Activated T-cell treated with anti-CD3 and anti-CD28 coated beads, Interleukin-2, amount 50 U/mL, for 24 hours (primary cell): ENCODE data around the gene C10orf90.
A peak's percentile ranks its signal among the peaks of the same experiment; 100 is the strongest.
"Not testable (repeated sequence)": the region's sequence is repeated elsewhere in the genome, so short reads cannot be mapped to it uniquely, and the experiment has no call there.

ENCODE experiments used
- DNase-seq: peaks from one replicate; pipeline ENCODE4 v3.0.0-alpha.2; 2020
- H3K27ac Mint-ChIP-seq: 2 replicates; pipeline ENCODE4 v1.8.0; 2020; ENCODE audit warnings: mild to moderate bottlenecking, mixed read lengths
- H3K27me3 Mint-ChIP-seq: 2 replicates; pipeline ENCODE4 v1.8.0; 2020; ENCODE audit warnings: mixed read lengths
- H3K36me3 Mint-ChIP-seq: 2 replicates; pipeline ENCODE4 v1.8.0; 2020; ENCODE audit warnings: low read depth, mixed read lengths
- H3K4me1 Mint-ChIP-seq: 2 replicates; pipeline ENCODE4 v1.8.0; 2020; ENCODE audit warnings: low read depth, mixed read lengths
- H3K4me3 Mint-ChIP-seq: 2 replicates; pipeline ENCODE4 v1.8.0; 2020; ENCODE audit warnings: mild to moderate bottlenecking, moderate library complexity, mixed read lengths
- H3K9me3 Mint-ChIP-seq: 2 replicates; pipeline ENCODE4 v1.8.0; 2020; ENCODE audit warnings: mixed read lengths

The C10orf90 gene

GRCh38 chr10:126387041-126387921 lies 283.2 kb downstream of the C10orf90 start:
- H3K27ac Mint-ChIP-seq: no peak overlapping the region
- peaks cover 5% of the 10 kb centered on the region for H3K9me3 Mint-ChIP-seq

GRCh38 chr10:126384269-126384873 lies 286.1 kb downstream of the C10orf90 start:
- Mint-ChIP-seq H3K27ac (no peak overlapping the region), H3K4me3 (no peak overlapping the region), H3K27me3 (peaks cover 41% of the 10 kb centered on the region), H3K36me3 (no peaks in the 10 kb centered on the region), H3K4me1 (peaks cover 8% of the 10 kb centered on the region), H3K9me3 (peaks cover 3% of the 10 kb centered on the region)
- DNase-seq: no peak

More at GRCh38 chr10:126387041-126387921, 283.2 kb downstream of the C10orf90 start:
- H3K4me1 Mint-ChIP-seq: peaks cover 8% of the 10 kb centered on the region
- H3K36me3 Mint-ChIP-seq: no peaks in the 10 kb centered on the region
- peak; percentile 43 for DNase-seq
- peaks cover 49% of the 10 kb centered on the region for H3K27me3 Mint-ChIP-seq
- peak overlapping the region; percentile 58 for H3K4me3 Mint-ChIP-seq

- no peak overlapping the region for H3K4me3 Mint-ChIP-seq
- DNase-seq: no peak
- H3K9me3 Mint-ChIP-seq: peaks cover 3% of the 10 kb centered on the region
- H3K36me3 Mint-ChIP-seq: no peaks in the 10 kb centered on the region
- no peaks in the 10 kb centered on the region for H3K4me1 Mint-ChIP-seq
- no peak overlapping the region for H3K27ac Mint-ChIP-seq
- H3K27me3 Mint-ChIP-seq: peaks cover 11% of the 10 kb centered on the region
Observed at GRCh38 chr10:126380352-126381076, 290.0 kb downstream of the C10orf90 start.

- H3K27ac Mint-ChIP-seq, H3K4me3 Mint-ChIP-seq, H3K4me1 Mint-ChIP-seq, H3K9me3 Mint-ChIP-seq, H3K27me3 Mint-ChIP-seq, DNase-seq, H3K36me3 Mint-ChIP-seq: not testable (repeated sequence)
Observed at GRCh38 chr10:126379166-126379565, 291.3 kb downstream of the C10orf90 start.

GRCh38 chr10:126376956-126377355 lies 293.5 kb downstream of the C10orf90 start:
- Mint-ChIP-seq H3K4me3 (no peak overlapping the region), H3K27ac (no peak overlapping the region), H3K36me3 (no peaks in the 10 kb centered on the region), H3K4me1 (no peaks in the 10 kb centered on the region), H3K27me3 (no peaks in the 10 kb centered on the region), H3K9me3 (peaks cover 4% of the 10 kb centered on the region)
- no peak for DNase-seq

- Mint-ChIP-seq H3K4me1 (no peaks in the 10 kb centered on the region), H3K36me3 (no peaks in the 10 kb centered on the region), H3K27me3 (no peaks in the 10 kb centered on the region), H3K4me3 (no peak overlapping the region), H3K27ac (no peak overlapping the region), H3K9me3 (peaks cover 4% of the 10 kb centered on the region)
- no peak for DNase-seq
Observed at GRCh38 chr10:126375926-126376554, 294.5 kb downstream of the C10orf90 start.

- H3K4me1 Mint-ChIP-seq: no peaks in the 10 kb centered on the region
- H3K36me3 Mint-ChIP-seq: no peaks in the 10 kb centered on the region
- peaks cover 4% of the 10 kb centered on the region for H3K9me3 Mint-ChIP-seq
- DNase-seq: no peak
- no peaks in the 10 kb centered on the region for H3K27me3 Mint-ChIP-seq
- H3K4me3 Mint-ChIP-seq: no peak overlapping the region
- no peak overlapping the region for H3K27ac Mint-ChIP-seq
Observed at GRCh38 chr10:126375299-126375698, 295.2 kb downstream of the C10orf90 start.
